RWPE2 (cell line): ENCODE measurements around the gene STAT5B.

Experiments
- ATAC-seq: fragments of 200-7000 bp; cut with Tn5 transposase; 3 replicates; pipeline ENCODE4 v1.9.1; 2021; ENCODE audit warnings: low read depth
- DNase-seq: peaks from one replicate; pipeline ENCODE4 v3.0.0-alpha.2; 2020; ENCODE audit warnings: low spot score
- H3K27ac ChIP-seq: fragments of 450-650 bp; 2 replicates; pipeline ENCODE4 v1.5.1; 2017; ENCODE audit warnings: mild to moderate bottlenecking; ENCODE audit not compliant: poor library complexity, severe bottlenecking
- H3K27me3 ChIP-seq: fragments of 250-450 bp; sonication (Bioruptor Pico); 2 replicates; pipeline ENCODE4 v1.5.1; 2021; ENCODE audit warnings: mild to moderate bottlenecking, moderate library complexity; ENCODE audit not compliant: insufficient read depth, poor library complexity, severe bottlenecking
- H3K36me3 ChIP-seq: fragments of 250-450 bp; sonication (Bioruptor Pico); 2 replicates; pipeline ENCODE4 v1.5.1; 2020; ENCODE audit warnings: low read depth, mild to moderate bottlenecking, moderate library complexity
- H3K4me1 ChIP-seq: fragments of 250-450 bp; sonication (Bioruptor Pico); 2 replicates; pipeline ENCODE4 v1.5.1; 2021; ENCODE audit warnings: mild to moderate bottlenecking, moderate library complexity; ENCODE audit not compliant: insufficient read depth, poor library complexity, severe bottlenecking
- H3K4me3 ChIP-seq: fragments of 250-450 bp; sonication (Bioruptor Pico); 2 replicates; pipeline ENCODE4 v1.5.1; 2021; ENCODE audit warnings: mild to moderate bottlenecking, moderate library complexity; ENCODE audit not compliant: severe bottlenecking
- H3K9me3 ChIP-seq: fragments of 250-450 bp; sonication (Bioruptor Pico); 2 replicates; pipeline ENCODE4 v1.5.1; 2021; ENCODE audit warnings: mild to moderate bottlenecking, moderate library complexity; ENCODE audit not compliant: severe bottlenecking
- TF ChIP-seq, protein P1 (sequence below): fragments of 450-650 bp; IDR thresholded peaks from one replicate; pipeline ENCODE4 v1.5.1; 2017; ENCODE audit warnings: mild to moderate bottlenecking, moderate library complexity; ENCODE audit not compliant: poor library complexity, severe bottlenecking

STAT5B gene

DNA sequence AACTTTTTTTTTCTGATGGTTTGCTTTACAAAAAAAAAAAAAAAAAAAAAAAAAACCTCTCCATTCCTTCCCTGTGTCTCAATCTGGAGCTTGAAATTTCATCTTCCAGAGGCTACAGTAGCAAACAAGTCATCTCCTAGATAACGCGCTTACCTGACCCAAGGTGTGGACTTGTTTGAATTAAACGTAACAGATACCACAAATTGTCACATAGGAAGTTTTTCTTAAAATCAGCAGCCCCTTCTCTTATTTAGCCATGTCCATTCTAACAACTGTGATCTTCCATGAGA is 2.0 kb downstream of the STAT5B start:
- Histone ChIP-seq H3K27me3 (no peaks in the 10 kb centered on the region), H3K27ac (no peak overlapping the region), H3K4me3 (no peak overlapping the region), H3K4me1 (peaks cover 14% of the 10 kb centered on the region), H3K9me3 (no peaks in the 10 kb centered on the region), H3K36me3 (no peaks in the 10 kb centered on the region)
- TF ChIP-seq, protein P1, sequence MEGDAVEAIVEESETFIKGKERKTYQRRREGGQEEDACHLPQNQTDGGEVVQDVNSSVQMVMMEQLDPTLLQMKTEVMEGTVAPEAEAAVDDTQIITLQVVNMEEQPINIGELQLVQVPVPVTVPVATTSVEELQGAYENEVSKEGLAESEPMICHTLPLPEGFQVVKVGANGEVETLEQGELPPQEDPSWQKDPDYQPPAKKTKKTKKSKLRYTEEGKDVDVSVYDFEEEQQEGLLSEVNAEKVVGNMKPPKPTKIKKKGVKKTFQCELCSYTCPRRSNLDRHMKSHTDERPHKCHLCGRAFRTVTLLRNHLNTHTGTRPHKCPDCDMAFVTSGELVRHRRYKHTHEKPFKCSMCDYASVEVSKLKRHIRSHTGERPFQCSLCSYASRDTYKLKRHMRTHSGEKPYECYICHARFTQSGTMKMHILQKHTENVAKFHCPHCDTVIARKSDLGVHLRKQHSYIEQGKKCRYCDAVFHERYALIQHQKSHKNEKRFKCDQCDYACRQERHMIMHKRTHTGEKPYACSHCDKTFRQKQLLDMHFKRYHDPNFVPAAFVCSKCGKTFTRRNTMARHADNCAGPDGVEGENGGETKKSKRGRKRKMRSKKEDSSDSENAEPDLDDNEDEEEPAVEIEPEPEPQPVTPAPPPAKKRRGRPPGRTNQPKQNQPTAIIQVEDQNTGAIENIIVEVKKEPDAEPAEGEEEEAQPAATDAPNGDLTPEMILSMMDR: no peak
- DNase-seq (no peak), ATAC-seq (no peak)

DNA sequence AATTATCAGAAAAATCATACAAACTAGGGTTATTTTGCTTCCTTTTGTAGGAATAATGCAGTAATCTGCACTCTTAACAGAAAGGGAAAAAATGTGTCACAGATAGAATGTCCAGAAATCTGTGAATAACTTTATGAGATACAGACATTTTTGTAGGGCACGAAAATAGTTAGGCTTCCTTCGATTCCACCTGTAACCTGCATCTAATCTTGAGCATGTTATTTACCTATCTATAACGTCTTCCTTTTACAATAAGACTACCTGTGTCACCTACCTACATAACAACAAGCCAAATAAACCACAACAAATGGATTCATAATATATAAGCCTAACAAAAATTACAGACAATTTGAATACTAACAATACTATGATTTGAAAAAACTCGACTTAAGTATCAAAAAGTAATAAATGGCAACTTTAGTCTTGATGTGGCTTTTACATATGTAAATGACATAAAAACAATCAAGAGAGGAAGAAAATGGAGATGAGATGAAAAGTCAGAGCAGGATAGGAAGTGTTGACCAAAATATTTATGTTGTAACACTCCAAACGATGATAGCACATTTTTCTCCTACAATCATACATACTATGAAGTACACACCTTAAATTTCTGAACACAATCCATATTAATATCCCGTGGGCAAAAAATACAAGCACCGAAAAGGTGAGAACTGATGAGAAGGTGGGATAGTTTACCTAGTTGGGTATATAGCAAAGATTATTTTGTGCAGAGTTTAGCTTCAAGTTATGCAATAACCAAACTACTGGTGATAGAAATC is 2.5 kb downstream of the STAT5B start:
- no peaks in the 10 kb centered on the region for H3K9me3 ChIP-seq
- H3K4me1 ChIP-seq: peaks cover 14% of the 10 kb centered on the region
- no peak overlapping the region for H3K27ac ChIP-seq
- H3K27me3 ChIP-seq: no peaks in the 10 kb centered on the region
- H3K4me3 ChIP-seq: no peak overlapping the region
- no peaks in the 10 kb centered on the region for H3K36me3 ChIP-seq
- DNase-seq (no peak), ATAC-seq (no peak)
- TF ChIP-seq, protein P1: no peak

DNA sequence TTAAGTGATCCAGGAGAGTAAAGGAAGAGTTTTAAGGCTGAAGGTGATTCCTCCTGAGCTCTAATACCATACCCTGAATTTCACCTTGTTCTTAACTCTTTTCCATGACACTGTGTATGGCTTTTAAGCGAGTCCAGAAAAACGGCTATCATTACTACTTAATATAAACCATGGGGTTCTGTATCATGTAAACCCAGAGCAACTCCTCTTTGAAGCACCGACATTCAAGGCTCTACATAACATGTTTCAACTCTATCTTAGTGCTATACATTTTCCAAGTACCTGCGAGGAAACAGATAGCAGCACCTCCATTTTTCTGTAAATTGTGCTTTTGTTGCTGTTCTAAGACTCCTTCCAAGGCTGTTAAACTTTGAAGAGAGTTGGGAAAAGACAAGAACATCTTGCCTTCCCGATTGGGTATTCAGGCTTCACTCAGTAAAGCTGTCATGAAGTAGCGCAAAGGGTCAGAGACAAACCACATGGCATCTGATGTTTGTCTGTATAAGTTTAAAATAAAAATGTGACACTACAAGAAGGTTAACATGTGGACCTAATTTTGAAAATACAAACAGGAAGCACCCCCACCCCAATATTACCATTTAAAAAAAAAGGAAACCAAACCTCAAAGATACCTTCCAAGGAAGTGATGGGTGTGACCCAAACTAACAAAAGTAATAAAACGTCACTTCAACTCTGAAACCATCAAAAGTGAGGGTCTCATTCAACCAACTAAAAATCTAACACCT is 3.9 kb downstream of the STAT5B start:
- ATAC-seq (no peak), DNase-seq (no peak)
- no peaks in the 10 kb centered on the region for H3K36me3 ChIP-seq
- TF ChIP-seq, protein P1: no peak
- H3K27me3 ChIP-seq: no peaks in the 10 kb centered on the region
- no peak overlapping the region for H3K4me3 ChIP-seq
- H3K4me1 ChIP-seq: peaks cover 14% of the 10 kb centered on the region
- H3K27ac ChIP-seq: no peak overlapping the region
- no peaks in the 10 kb centered on the region for H3K9me3 ChIP-seq

GRCh38 chr17:42271779-42272035 is 4.5 kb downstream of the STAT5B start:
- no peak overlapping the region for H3K27ac ChIP-seq
- TF ChIP-seq, protein P1: no peak
- H3K27me3 ChIP-seq: no peaks in the 10 kb centered on the region
- H3K9me3 ChIP-seq: no peaks in the 10 kb centered on the region
- H3K4me3 ChIP-seq: no peak overlapping the region
- no peak for ATAC-seq
- DNase-seq: no peak
- H3K36me3 ChIP-seq: no peaks in the 10 kb centered on the region
- peaks cover 8% of the 10 kb centered on the region for H3K4me1 ChIP-seq
